GM12801 (cell line): ENCODE measurements around the gene MARCHF10.

Source experiments
- TF ChIP-seq, protein P1 (sequence below): IDR thresholded peaks from one replicate; pipeline ENCODE4 v1.5.1; 2011; ENCODE audit warnings: control low read depth; ENCODE audit not compliant: insufficient read length; ENCODE audit errors: extremely low read depth

Gene MARCHF10

DNA sequence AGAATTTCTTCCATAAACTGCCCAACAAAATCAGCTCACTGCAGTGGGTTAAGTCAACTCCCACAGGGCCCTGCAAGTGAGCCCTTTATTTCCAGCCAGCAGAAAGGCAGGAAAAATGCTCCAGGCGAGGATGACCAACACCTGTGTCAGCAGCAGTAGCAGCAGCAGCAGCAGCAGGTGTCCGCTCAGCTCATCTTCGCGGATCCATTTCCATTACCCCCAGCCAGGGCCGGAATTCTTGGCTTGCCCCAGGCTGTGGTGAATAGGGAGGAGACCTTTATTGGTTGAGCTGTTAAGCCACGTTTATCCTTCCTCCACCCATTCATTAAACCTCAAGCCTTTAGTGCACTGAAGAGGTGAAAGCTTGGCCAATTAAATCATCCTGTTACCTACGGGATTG, 46.2 kb downstream of the MARCHF10 start:
- TF ChIP-seq, protein P1, sequence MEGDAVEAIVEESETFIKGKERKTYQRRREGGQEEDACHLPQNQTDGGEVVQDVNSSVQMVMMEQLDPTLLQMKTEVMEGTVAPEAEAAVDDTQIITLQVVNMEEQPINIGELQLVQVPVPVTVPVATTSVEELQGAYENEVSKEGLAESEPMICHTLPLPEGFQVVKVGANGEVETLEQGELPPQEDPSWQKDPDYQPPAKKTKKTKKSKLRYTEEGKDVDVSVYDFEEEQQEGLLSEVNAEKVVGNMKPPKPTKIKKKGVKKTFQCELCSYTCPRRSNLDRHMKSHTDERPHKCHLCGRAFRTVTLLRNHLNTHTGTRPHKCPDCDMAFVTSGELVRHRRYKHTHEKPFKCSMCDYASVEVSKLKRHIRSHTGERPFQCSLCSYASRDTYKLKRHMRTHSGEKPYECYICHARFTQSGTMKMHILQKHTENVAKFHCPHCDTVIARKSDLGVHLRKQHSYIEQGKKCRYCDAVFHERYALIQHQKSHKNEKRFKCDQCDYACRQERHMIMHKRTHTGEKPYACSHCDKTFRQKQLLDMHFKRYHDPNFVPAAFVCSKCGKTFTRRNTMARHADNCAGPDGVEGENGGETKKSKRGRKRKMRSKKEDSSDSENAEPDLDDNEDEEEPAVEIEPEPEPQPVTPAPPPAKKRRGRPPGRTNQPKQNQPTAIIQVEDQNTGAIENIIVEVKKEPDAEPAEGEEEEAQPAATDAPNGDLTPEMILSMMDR = no peak

DNA sequence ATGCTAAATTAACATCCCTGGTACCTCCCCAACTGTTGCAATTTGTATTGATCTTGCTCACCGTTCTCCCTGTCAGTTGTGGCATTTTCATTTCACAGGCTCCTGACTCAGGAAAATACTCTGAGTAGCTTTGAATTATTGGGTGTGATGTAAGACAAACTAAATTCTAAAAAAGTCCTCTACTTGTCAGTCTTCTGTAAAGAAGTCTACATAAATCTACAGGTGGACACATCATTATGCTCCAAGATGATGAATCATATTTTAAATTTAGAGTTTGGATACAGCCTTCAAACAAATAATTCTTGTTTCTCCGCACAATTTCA, 47.2 kb downstream of the MARCHF10 start:
- TF ChIP-seq, protein P1 = no peak

DNA sequence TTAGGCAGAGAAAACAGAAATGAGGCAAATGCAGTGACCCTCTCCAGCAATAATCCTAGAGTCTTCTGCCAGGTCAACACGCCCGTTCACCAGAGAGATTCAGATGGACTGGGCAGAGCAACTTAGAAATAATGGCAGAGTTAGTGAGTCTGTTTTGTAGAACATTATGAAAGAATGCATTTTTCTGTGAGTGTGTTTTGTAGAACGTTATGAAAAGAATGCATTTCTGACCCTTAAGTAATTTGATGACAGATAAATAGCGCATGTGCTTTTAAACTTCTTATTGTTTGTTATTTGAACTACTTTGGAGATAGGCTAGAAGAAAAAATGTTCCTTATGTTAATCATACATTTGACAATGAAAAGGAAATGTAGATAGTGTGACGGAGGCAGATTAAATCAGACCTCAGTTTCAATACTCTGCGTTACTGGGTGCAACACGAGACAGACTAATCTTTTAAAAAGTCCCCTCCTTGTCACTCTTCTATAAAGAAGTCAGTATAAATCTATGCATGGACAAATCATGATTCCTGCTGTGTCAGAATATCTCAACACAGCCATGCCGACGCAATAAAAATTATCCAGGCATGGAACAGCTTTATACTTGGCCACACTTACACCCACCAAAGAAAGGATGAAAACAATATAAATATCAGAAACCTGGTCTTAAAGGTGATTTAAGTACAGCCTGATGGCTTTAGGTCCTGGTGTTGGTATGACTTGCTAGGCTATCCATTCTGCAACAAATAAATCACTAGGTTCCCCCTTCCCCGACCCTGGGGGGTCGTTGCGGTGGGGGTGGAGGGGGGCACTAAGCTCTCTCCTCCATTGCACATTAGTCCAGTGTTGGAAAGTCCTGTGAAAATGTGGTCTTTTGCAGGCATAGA, 47.8 kb downstream of the MARCHF10 start:
- TF ChIP-seq, protein P1 = no peak

DNA sequence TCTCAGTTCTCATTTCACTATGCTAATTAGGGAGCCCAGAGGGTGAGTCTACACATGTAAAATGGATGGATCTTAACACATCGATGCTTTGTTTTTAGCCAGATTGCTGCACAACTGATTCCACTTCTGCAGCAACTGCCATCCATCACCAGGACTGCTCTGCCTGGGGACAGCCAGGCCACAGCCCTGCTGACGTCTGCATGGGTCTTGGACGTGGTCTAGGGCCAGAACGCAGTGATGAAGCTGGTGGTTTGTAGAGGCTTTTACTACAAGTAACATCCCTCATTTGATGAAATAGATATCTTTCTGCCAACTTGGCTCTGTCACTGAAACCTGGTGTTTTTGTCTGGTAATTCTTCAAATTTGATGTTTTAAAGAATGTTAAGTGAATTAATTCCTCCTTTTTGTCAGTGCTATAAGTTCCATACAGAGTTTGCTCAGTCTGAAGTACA, 50.6 kb downstream of the MARCHF10 start:
- TF ChIP-seq, protein P1 = no peak

DNA sequence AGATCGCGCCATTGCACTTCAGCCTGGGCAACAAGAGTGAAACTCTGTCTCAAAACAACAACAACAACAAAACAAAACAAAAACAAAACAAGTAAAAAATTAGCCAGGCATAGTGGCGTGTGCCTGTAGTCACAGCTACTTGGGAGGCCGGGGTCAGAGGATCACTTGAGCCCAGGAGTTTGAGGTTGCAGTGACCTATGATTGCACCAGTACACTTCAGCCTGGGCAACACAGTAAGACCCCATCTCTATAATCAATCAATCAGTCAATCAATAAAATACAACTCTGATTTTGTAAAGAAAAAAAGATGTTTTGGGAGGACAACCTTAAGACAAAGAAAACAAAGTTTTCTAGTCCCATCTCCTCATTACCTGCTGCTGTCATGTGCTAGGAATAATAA, 51.9 kb downstream of the MARCHF10 start:
- TF ChIP-seq, protein P1 = no peak

DNA sequence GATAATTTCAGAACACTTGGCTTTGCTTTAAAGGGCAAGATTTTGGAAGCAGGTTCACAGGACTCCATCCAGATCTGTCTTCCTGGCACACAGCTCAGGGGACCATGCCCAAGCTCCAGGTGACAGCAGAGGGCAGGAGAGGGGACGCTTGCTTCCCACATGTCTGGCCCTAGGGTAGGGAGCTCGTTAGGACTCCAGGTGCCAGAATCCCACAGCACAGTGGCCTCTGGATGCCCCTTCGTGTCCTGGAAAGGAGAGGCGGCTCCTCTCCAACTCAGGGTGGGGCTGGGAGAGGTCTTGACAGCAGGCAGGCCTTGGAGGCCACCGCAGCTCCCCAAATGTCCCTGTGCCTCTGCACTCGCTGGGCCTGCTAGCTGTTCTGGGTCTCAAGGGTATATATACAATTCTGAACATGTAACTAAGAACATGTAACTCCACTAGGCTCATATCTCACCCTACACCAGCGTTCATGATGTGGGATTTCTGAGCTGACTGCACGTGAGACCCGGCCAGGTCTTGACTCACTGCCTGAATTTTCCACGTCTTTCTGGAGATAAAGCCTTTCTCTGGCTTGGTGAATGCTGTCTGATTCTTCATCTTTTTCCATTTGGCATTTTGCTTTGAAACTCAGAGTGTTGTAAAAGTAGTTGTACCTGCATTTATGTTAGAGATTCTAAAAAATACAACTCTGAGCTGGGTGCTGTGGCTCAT, 52.8 kb downstream of the MARCHF10 start:
- TF ChIP-seq, protein P1 = no peak

DNA sequence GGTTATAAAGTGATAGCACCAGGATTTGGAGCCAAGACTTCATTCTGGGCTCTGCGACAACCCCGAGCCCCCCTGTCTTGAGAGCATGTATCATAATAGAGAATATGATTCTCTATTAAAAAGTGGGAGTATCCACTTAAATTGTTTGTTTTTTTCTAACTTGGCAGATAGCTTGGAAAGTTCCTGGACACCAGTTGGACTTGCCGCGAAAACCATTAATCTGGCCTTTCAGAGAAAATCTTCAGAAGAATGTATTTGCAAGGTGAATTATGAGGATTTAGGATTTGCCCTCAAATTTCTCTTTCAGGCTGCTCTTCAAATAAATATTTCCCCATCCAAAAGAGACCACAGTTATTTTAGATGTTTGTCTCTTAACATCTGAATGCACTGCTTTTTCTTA, 53.5 kb downstream of the MARCHF10 start:
- TF ChIP-seq, protein P1 = no peak
